HS-27A (cell line): ENCODE data around the gene VPS9D1.
"Not testable (repeated sequence)": the region's sequence is repeated elsewhere in the genome, so short reads cannot be mapped to it uniquely, and the experiment has no call there.

Experiments
- DNase-seq: peaks from one replicate; pipeline ENCODE4 v3.0.0-alpha.2; 2012; ENCODE audit warnings: low read depth, missing footprints

Gene VPS9D1

DNA sequence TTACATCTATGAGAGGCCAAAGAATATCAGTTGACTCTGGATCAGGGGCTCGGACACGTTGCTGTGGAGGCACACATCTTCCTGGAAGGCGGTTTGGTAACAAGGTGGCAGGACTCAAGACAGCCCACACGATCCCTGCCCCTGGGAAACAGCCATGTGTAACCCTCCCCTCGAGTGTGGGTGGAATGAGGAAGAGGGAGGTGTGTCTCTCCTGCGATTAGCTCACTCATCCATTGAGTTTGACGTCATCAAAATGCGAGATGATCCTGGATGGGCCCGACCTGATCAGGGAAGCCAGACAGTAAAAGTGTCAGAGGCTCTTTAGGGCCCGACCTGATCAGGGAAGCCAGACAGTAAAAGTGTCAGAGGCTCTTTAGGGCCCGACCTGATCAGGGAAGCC lies 56.5 kb downstream of the VPS9D1 start:
- not testable (repeated sequence) for DNase-seq

DNA sequence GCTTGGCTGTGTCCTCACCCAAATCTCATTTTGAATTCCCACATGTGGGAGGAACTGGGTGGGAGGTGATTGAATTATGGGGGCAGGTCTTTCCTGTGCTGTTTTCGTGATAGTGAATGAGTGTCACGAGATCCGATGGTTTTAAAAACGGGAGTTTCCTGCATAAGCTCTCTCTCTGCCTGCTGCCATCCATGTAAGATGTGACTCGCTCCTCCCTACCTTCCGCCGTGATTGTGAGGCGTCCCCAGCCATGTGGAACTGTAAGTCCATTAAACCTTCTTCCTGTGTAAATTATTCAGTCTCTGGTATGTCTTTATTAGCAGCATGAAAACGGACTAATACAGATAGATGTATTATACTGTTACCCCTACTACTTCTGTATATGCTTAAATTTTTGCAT lies 59.5 kb downstream of the VPS9D1 start:
- no peak for DNase-seq

DNA sequence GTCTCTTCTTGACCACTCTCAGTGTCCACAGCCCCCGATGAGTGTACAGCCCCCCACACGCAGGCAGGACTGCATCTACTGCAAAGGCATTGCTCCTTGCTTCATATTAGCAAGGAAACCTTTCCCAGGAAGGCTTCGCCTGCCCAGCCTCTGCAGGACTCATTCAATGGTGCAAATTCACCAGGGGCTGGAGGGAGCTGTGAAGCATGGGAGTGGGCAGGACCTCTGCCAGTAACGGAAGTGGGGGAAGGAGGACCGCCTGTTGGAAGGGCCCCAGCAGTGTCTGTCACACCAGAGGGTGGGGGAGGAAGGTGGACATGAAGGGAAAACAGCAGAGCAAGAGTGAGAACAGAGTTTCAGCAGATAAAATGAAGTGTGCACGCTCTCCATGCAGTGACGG lies 60.6 kb downstream of the VPS9D1 start:
- DNase-seq, result no peak

- DNase-seq, result no peak
These were observed 62.3 kb downstream of the VPS9D1 start for GRCh38 chr16:89658221-89658879.

- DNase-seq, result peak; percentile 60
These were observed 63.1 kb downstream of the VPS9D1 start, which contains the start of the genes CHMP1A and SPATA33 for GRCh38 chr16:89657442-89658220. Gene CHMP1A, minus strand, starts transcription at chr16:89657708. Its CDS starts 120 bp downstream, at chr16:89657588. Gene SPATA33, plus strand, starts transcription at chr16:89657836. Its CDS starts 76 bp downstream, at chr16:89657912.
